GM19035 (cell line): ENCODE results near the gene MAU2.

Experiments used
- ATAC-seq: cut with Tn5 transposase; IDR thresholded peaks from one replicate; pipeline ENCODE4 v1.9.1; 2021; ENCODE audit not compliant: unreplicated experiment

The MAU2 gene

DNA sequence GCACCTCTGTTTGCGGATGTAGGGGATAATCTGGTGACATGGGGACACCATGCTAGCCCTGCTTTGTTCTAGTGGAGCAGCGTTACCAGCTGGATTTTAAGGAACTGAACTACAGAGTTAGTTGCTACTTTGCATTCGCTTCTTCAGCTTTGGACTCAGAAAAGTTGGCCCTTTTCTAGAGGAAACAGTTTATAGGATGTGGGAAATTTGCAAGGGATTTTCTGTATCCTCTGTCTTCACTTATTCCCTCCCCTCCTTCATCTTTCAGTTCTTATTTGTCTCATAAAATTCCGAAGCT is 87.0 kb downstream of the MAU2 start:
- no peak for ATAC-seq
